ENCODE measurements around the gene CEP78.

CEP78 gene

DNA sequence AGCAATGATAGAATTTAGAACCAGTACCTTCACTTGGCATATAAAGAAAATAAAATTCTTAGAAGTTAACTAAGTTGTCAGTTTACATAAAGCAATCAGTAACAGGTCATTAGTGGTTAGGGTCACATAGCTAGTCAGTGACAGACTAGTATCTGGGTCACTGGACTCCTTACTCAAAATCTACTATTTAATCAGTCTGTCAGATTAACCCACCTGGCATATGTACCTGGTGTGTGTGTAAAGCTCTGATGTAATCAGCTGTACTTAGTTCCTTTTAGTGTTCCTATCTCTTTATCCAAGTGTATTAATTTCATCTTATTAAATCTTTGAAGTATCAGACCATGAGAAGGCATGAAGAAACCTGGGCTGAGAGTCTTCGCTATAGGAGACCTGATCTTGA, 7.3 kb downstream of the CEP78 start:
- DNase-seq (ENCODE audit: low read depth) = no peak
- TF ChIP-seq CTCF (IDR thresholded peaks at IDR 0.05; ENCODE audit: control insufficient read depth, extremely low read depth, insufficient read depth) = no peak
- H3K4me3 ChIP-seq (ENCODE audit: low read depth, low read length) = no peak overlapping the region

DNA sequence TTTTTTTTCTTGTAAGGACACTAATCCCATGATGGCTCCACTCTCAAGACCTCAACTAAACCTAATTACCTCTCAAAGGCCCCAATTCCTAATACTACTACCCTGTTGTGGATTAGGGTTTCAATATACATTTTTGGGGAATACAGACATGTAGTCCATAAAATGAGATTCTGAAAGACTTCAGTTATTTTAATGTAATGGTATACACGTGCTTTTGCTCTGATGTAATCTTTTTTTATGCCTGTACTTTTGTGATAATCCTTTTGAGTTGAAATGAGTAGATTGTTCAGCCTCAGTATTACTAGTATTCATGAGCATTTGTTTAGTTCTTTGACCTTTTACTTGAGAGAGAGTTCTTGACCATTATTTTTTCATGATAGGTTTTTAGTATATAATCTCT, 9.5 kb downstream of the CEP78 start:
- TF ChIP-seq CTCF (IDR thresholded peaks at IDR 0.05; ENCODE audit: control insufficient read depth, extremely low read depth, insufficient read depth) = no peak
- no peak overlapping the region for H3K4me3 ChIP-seq (ENCODE audit: low read depth, low read length)

DNA sequence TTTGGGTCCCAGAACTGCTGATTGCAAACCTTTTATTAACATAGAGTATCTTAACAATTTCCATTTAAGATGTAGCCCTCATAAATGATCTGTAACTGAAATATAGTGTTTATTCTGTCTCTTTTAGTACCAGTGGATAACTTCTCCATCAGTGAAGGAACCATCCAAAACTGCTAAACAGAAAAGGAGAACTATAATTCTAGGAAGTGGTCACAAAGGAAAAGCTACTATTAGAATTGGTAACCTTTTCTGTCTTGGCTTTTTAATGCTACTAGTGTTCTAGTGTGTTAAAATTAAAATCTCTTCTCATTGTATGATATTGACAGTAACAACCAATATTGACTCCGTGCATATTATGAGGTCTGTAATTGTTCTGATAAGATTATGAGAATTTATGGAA, 12.8 kb downstream of the CEP78 start:
- DNase-seq (ENCODE audit: low read depth) = no peak
- TF ChIP-seq CTCF (IDR thresholded peaks at IDR 0.05; ENCODE audit: control insufficient read depth, extremely low read depth, insufficient read depth) = no peak
- no peak overlapping the region for H3K4me3 ChIP-seq (ENCODE audit: low read depth, low read length)

More for the DNA sequence above, 9.5 kb downstream of the CEP78 start:
- no peak for DNase-seq (ENCODE audit: low read depth)

DNA sequence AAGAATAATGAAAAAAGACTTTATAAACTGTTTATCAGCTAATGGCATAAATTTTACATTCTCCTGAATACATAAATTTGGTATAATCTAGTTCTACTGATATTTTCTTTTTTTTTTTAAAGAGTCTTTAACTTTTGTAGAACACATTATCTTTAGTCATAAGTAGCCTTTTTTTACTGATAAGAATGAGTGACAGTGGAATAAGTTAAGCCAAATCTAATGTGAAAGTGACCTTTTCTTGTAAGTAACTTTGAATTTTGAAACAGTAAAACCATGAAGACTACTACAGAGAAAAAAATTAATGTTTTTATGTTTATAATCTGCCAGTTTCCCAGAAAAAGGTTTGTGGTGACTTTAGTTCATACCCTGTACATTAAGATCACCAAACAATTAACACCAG, 13.7 kb downstream of the CEP78 start:
- no peak for TF ChIP-seq CTCF (IDR thresholded peaks at IDR 0.05; ENCODE audit: control insufficient read depth, extremely low read depth, insufficient read depth)
- H3K4me3 ChIP-seq (ENCODE audit: low read depth, low read length) = no peak overlapping the region
- no peak for DNase-seq (ENCODE audit: low read depth)

GRCh38 chr9:78252616-78253015, 16.7 kb downstream of the CEP78 start:
- no peak for TF ChIP-seq CTCF (IDR thresholded peaks at IDR 0.05; ENCODE audit: control insufficient read depth, extremely low read depth, insufficient read depth)
- no peak for DNase-seq (ENCODE audit: low read depth)
- H3K4me3 ChIP-seq (ENCODE audit: low read depth, low read length) = no peak overlapping the region

DNA sequence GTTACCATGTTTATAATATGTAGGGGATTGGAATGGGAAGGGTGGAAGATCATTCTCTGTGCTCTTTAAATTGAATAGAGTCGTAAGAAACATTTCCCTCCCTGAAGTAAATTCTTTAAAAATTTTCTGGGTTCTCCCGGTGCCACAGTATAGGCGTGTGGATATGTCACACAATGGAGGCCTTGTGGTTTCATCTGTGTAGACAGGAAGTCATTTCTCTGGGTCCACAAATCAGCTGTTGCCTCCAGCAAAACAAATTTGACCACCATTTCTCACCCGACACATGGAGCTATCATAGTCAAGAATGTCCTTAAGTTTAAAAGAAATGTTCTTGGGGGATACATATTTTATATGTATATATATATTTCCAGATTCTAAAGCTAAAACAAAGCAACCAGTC, 17.4 kb downstream of the CEP78 start:
- H3K4me3 ChIP-seq (ENCODE audit: low read depth, low read length) = no peak overlapping the region
- no peak for TF ChIP-seq CTCF (IDR thresholded peaks at IDR 0.05; ENCODE audit: control insufficient read depth, extremely low read depth, insufficient read depth)
- no peak for DNase-seq (ENCODE audit: low read depth)

GRCh38 chr9:78261403-78262001, 25.6 kb downstream of the CEP78 start:
- TF ChIP-seq CTCF (IDR thresholded peaks at IDR 0.05; ENCODE audit: control insufficient read depth, extremely low read depth, insufficient read depth) = peak; percentile 43
- H3K4me3 ChIP-seq (ENCODE audit: low read depth, low read length) = no peak overlapping the region
- no peak for DNase-seq (ENCODE audit: low read depth)

Measured in LNCaP clone FGC (cell line).